Amygdala (tissue), 56 donors: ENCODE data around the gene CD33.

Source experiments
- DNase-seq, 56 donors: peaks; one replicate each; lab custom pipeline; 2025; lab: John Stamatoyannopoulos, UW

CD33 gene

DNA sequence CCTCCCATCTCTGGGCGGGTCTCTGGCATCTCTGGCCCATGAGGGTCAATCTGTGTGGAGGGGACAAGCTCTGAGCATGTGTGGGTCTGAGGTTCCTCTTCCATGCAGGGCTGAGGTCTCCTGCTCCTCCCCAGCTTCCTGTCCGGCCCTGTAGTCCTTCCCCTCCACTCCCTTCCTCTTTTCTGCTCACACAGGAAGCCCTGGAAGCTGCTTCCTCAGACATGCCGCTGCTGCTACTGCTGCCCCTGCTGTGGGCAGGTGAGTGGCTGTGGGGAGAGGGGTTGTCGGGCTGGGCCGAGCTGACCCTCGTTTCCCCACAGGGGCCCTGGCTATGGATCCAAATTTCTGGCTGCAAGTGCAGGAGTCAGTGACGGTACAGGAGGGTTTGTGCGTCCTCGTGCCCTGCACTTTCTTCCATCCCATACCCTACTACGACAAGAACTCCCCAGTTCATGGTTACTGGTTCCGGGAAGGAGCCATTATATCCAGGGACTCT, at the start of gene CD33:
CD33 (plus strand) TSS at position 183 of the 496 bp plus-strand sequence; CDS start at position 222, 39 bp downstream.
- peak in 13 of 56 donors; percentile 0 to 23 (median 7) for DNase-seq

DNA sequence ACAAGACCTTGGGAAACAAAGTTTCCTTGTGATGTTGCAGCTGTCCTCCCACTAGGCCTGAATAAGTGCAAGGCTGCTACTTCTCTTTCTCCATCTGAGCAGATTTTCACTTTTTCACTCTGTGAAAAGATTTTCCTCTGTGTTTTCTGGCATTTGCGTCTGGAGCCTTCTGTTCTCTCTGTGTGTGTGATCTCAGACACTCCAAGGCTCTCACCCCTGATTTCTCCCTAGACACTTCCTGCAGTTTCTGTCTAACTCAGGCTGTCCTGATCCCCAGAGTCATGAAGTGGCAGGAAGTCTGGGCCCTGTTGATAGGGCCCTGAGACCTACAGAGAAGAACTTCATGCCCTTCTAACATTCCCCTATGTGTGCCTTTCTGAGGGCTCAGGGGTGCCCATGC, 45.6 kb upstream of the CD33 start:
- no peak for DNase-seq

DNA sequence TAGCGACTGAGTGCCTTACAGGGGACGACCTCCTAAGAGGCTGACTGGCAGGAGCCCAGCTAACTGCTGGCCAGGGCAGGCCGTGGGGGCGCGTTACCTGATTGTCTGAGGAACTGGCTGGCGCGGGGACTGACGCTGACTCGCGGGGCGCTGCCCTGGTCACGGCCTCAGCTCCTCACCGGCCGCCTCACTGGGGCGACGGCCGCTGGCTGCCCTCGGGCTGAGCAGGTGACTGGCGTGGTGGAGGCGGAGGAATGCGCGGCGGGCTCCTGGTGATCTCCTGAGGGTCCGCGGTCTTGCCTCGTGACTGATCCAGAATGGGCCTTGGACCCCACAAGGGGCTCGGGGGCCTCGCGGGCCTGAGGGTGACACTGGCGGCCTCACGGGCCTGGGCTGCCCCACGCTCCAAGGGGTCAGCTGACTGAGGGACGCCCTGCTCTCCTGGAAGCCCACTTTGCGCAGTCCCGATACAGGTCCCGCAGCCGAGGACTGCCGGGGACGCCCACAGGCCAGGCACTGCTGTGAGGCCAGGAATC, 43.4 kb upstream of the CD33 start:
- DNase-seq: no peak

DNA sequence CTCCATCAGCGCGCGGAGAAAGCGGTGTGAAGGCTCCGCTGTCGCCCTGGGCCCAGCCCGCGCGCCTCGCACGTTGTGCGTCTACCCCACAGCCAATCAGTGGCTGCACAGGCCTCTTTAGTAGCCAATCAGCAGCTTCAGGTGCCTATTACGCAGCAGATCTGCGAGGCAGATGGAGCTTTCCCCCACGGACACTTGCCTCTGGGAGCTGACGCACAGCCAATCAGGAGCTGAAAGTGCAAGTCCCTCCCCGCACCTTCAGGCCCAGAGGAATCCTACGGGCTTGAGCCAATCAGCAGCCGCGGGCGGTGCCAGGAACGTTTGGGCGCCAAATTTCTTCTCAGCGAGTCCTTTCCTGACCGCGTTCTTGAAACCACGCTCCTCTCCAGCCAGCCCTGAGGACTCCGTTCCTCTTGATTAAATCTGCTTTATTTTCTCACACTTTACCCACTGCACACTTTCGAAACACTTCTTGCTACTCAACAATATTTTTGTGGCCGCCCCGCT, 42.9 kb upstream of the CD33 start:
- DNase-seq: peak in 5 of 56 donors; percentile 6 to 33 (median 9)

DNA sequence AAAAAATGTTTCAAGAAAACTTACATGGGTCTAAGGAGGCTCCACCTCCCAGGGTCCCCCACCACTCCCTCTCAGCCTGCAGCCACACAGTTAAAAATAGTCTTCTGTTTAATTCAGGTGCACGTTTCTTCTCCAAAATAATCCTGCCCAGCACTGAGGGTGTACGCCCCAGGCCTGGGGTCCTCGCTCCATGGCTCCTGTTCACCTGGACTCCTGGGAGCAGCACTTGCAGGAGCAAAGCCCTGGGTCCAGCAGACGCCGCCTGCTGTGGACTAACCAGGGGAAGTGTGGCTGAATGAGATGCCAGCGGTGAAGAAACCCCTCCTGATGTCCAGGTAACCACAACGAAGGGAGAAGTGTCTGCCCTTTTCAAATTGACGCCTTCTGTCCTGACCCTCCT, 41.3 kb upstream of the CD33 start:
- DNase-seq: no peak

DNA sequence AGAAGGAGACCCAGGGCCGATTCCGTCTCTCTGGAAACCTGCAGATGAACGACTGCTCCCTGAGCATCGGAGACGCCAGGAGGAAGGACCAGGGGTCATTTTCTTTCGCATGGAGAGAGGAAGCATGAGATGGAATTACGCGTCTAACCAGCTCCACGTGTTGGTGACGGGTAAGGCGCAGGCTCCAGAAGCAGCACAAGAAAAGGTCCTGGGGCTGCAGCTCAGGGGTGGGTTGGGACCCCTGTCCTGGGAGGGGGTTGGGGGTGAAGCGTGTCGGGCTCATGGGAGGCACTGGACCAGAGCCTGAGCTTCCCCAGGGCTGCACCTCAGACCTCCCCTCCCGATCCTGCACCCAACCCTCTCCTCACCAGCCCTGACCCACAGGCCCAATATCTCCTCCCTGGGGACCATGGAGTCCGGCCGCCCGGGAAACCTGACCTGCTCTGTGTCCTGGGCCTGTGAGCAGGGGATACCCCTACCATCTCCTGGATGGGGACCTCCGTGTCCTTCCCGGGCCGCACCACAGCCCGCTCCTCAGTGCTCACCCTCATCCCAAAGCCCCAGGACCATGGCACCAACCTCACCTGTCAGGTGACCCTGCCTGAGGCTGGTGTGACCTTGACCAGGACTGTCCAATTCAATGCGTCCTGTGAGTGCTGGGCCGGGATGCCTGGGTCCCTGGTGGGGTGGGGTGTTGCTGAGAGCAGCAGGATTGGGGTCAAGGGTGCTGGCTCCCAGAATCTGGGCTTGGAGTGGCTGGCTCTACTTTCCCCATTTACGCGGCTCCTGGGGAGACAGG, 39.6 kb upstream of the CD33 start:
- no peak for DNase-seq

DNA sequence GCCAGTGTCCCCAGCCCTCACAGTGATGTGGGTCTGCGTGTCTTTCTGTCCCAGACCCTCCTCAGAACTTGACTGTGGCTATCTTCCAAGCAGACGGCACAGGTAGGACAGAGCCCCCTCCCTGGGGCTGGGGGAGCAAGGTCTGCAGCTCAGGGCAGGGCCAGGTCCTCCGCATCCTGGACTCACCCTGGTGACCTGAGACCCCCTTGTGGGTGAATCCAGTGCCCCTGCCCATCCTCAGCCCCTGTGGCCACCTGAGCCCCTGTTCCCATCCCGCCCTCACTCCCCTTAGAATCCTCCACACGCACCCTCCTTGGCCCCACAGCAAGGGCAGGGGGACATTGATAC, 39.0 kb upstream of the CD33 start:
- DNase-seq: no peak

DNA sequence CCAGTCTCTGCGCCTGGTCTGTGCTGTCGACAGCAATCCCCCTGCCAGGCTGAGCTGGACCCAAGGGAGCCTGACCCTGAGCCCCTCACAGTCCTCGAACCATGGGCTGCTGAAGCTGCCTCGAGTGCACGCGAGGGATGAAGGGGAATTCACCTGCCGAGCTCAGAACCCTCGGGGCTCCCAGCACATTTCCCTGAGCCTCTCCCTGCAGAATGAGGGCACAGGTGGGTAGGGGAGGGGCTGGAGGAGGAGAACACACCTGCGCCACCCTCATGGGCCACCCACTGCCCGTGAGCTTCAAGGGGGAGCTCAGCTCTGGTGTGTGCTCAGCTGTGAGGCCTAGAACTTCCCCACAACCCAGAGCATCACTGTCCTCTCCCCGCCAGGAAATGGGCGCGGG, 38.6 kb upstream of the CD33 start:
- no peak for DNase-seq

DNA sequence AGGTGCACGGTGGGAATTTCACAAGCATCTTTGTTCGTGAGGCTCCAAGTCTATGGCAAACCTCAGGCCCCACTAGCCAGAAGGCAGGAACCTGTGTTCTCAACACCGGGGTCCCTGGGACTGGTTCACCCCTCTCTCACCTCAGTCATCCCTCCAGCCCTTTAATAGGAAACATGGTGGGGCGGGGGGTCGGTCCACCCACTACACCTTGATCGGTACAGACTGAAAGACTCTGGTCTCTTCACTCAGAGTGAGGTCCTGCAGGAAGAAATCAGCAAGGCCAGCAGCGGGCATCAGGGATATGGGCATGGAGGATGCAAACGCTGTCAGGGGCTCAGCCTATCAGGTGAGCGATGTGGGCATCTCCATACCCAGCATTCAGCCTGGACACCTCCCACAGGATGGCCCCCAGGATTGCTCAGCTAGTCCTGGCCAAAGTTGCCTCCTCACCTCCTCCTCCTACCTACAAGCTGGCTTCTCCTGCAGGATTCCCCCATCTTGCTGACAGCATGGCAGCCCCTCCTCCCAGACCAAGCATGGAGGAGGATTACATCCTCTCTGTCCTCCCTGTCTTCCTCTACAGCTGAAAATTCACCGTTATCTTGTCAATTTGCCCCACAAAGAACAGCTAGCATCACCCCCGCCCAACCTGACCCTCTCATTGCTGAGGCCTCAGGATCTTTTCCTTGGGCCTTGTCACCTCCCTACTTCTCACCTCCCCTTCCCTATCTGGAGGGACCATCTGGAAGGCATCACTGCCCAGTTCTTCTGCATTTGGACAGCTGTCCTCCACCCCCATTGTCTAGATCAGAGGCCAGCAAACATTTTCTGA, 37.3 kb upstream of the CD33 start:
- no peak for DNase-seq

DNA sequence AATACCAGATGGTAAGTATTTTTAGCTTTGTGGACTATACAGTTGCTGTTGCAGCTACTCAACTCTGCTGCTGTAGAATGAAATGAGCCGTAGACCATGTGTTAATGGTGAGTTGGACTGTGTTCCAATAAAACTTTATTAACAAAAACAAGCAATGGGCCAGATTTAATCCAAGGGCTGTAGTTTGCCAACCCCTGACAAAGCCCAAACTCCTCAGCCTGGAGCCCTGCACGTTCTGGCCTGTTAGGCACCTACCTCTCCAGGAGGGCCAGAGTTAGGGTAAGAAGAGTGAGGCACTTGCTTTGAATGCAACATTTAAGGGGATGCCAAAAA, 36.7 kb upstream of the CD33 start:
- no peak for DNase-seq

DNA sequence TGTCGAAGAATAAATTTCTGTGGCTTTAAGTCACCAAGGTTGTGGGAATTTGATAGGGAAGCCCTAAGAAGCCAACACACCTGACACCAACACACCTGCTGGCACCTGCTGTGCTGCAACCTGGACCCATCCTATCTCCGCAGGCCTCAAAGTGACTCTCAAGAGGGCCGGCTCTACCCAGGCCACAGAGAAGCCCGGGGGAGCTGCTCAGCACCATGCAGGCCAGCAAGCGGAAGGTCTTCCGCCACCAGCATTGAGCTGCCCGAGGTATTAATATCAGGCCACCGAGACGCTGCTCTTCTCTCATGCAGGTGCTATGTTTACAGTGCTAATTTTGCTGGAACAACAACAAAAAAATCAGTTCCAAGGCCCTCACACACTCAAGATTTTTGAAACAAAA, 32.2 kb upstream of the CD33 start:
- DNase-seq: no peak

DNA sequence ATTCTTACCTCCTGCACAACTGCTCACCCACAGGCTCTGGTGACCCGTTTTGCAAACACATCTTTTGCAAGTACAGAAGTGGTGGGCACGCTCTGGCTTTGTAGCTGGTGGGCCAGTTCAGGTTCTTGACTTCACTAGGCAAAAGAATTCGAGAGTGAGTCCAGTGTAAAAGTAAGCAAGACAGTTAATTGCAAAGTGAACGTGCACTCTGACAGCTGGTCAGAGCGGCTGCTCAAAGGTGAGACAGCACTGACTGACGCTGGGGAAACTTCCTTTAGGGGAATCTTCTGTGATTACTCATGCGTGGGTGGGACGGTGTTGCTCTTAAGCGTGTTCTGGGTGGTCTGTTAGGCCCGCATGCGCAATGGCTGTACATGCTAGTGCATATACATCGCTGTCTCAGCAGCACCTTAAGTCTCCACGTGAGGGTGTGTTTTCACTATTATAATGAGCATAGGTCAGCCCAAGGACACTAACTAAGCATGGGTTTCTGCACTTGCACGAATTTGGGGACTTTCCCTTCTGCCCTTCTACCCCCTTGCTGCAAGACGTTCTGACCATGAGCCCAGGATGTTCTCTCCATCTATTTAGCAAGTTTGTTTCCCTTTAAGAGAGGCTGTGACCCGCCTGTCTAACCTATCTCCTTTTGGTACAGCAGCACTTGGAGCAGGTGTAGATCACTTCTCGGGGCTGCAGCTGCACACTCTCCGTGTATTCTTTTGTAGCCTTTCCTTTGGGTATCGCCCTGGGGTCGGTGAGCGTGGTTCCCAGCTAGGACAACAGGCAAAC, 30.2 kb upstream of the CD33 start:
- DNase-seq: no peak

DNA sequence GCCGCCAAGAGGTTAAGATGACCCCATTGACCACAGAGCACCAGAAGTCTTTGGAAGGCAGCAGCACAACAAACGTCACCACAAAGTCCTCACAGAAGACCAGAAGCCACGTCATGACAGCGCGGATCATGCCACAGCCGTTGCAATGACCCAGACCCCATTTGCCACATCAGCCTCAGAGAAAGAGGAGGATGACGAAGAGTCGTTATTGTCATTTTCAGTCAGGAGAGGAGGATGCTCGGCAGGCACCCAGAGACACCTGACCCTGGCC, 29.6 kb upstream of the CD33 start:
- DNase-seq: no peak

DNA sequence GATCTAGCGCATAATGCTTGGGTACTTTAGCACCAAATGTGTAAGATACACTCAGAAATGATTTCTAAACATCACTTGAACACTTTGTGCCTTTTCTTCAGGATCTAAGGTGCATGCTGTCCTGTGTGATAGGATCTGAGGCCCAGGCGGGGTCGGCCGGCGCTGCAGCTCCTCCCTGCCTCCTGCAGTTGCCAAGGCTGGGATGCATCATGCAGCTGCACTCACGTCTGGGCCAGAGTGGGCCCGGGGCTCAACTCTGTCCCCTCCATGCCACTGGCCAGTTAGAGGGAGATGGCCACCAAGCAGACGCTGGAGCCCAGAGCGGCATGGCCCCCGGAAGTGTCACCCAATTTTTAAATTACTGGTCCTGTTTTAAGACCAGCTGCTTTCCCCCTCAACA, 29.3 kb upstream of the CD33 start:
- no peak for DNase-seq

DNA sequence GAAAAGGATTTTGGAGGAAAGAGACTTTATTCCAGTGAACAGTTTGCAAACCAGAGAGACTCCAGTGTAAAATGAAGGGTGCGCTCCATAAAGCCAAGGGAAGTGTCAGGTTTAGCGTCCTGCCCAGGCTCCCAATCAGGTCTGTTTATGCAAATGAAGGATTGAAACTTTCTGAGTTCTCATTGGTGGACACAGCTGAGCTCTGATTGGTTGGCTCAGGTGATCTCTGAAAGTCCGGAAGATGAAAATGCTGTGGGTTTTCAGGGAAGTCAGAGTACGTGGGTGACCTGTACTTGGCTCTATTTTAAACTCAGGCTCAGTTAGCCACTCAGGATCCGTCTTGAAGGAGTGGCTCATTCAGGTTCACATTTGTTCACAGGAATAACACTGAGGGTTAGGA, 28.7 kb upstream of the CD33 start:
- DNase-seq: no peak

DNA sequence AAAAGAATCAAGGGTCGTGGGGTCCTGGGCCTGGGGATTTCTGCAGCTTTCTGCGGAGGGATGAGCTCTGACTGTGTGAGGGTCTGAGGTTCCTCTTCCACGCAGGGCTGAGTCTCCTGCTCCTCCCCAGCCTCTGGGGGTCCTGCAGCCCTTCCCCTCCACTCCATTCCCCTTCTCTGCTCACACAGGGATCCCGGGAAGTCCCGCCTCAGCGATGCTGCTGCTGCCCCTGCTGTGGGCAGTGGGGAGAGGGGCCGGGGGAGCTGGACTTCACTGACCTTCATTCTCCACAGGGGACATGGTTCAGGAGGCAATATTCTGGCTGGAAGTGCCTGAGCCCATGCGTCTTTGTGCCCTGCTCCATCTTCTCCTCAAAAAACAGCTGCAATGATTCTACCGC, 26.2 kb upstream of the CD33 start:
- DNase-seq: no peak

DNA sequence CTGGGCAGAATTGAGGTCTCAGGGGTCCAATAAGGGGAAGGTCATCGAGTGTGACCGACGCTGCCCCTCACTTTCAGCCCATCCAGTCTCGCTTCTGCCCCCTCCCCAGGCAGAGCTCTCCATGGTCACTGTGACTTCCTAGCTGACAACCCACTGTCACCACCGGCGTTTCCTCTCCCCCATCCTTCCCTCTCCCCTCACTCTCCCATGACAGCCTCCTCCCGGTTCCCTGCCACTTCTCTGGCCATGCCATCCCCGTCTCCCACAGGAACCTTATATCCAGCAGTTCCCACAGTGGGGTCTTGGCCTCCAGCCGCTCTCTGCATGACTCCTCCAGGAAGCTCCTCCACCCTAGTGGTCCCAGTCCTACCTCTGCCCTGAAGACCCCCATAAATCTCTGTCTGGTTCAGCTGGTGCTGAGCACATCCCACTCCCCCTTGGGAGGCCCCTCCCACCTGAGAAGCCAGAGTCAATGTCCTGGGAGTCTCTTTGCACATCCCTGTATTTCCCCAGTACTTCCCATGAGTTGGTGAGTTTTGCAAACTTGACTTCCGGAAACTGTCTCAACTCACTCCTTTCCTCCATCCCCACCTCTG, 24.7 kb upstream of the CD33 start:
- no peak for DNase-seq

DNA sequence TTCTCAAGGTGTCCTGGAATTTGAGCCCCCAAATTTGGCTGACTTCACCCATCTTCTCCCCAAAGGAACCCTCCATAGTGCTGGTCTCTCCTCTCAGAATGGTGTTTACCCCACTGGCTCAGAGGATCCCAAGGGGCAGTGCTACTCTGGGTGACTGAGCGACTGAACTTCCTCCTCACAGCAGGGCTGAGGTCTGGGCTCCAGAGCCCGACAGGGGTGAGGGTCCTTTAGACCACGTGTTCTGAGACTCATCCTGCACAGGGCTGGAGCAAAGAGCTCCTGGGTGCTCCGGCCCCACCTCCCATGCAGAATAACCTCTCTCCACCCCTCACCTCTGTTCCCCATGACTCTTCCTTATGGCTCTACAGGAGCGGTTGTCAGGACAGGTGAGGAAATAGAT, 23.2 kb upstream of the CD33 start:
- no peak for DNase-seq

DNA sequence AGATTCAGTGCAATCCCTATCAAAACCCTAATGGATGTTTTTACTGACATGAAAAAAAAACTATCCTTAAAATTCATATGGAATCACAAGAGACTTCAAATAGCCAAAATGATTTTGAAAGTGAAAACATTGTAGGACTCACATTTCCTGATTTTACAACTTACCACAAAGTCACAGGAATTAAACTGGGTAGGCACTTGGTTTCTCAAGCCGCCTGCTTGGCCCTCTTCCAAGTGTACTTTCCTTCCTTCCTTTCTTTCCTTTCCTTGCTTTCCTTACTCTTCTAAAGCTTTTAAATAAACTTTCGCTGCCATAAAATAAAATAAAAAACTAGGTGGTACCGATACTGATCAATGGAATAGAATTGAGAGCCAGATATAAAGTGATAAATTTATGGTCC, 21.0 kb upstream of the CD33 start:
- DNase-seq: no peak

DNA sequence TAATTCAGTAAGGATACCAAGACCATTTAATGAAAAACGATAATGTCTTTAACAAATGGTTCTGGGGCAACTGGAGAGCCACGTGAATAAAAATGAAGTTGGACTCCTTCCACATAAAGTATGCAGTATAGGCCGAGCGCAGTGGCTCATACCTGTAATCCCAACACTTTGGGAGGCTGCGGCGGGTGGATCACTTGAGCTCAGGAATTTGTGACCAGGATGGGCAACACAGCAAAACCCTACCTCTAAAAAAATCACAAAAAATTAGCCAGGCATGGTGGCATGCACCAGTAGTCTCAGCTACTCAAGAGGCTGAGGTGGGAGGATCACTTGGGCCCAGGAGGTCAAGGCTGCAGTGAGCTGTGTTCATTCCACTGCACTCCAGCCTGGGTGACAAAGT, 20.6 kb upstream of the CD33 start:
- DNase-seq: no peak

DNA sequence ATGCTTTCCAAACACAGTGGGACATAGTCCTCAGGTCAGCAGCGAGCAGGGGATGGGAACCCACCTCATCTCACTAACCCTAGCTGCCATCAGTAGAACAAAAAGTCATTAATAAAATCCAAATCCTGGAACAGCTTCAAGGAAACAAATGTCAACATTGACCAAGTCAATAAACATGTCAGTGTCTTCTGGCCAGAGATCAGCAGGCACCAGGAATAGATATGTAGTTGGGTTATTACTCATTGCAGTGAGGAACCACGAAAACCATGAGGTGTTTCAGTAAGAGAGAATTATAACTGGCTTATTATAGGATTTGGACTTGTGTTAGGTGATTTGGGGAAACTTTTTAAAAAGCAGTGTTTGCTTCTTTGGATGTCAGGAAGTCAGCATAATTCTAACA, 17.1 kb upstream of the CD33 start:
- DNase-seq: no peak
